Hepatocyte (in vitro differentiated cells): ENCODE results near the gene CFAP53. TPM values are rescaled to one million over a fixed set of nuclear protein-coding genes. Genes with fewer than 3 reads are reported as not detected.

Source experiments
- DNase-seq: peaks from one replicate; pipeline ENCODE4 v3.0.0-alpha.2; 2016; ENCODE audit warnings: low spot score
- H2AFZ ChIP-seq: fragments of 200-600 bp; sonication (generic); 2 replicates; pipeline ENCODE4 v1.6.0; 2016; ENCODE audit warnings: antibody characterized with exemption, mild to moderate bottlenecking
- H3K27ac ChIP-seq: fragments of 200-600 bp; sonication (generic); 2 replicates; pipeline ENCODE4 v1.5.1; 2016; ENCODE audit warnings: mild to moderate bottlenecking
- H3K27me3 ChIP-seq: fragments of 200-600 bp; sonication (generic); 2 replicates; pipeline ENCODE4 v1.6.1; 2016
- H3K36me3 ChIP-seq: fragments of 200-600 bp; sonication (generic); replicated peaks from 2 replicates; pipeline ENCODE4 v1.5.1; 2016; ENCODE audit warnings: low read depth; ENCODE audit not compliant: insufficient read depth
- H3K4me1 ChIP-seq: fragments of 200-600 bp; sonication (generic); 2 replicates; pipeline ENCODE4 v1.5.1; 2016; ENCODE audit warnings: mild to moderate bottlenecking, moderate library complexity; ENCODE audit not compliant: insufficient read depth
- H3K4me2 ChIP-seq: fragments of 200-600 bp; sonication (generic); 2 replicates; pipeline ENCODE4 v1.6.0; 2016
- H3K4me3 ChIP-seq: fragments of 200-600 bp; sonication (generic); 2 replicates; pipeline ENCODE4 v1.5.1; 2016; ENCODE audit warnings: mild to moderate bottlenecking
- H3K79me2 ChIP-seq: fragments of 200-600 bp; sonication (generic); 2 replicates; pipeline ENCODE4 v1.6.0; 2017; ENCODE audit warnings: mild to moderate bottlenecking
- H3K9me2 ChIP-seq: fragments of 200-600 bp; sonication (generic); replicated peaks from 2 replicates; pipeline ENCODE4 v1.6.0; 2017; ENCODE audit warnings: mild to moderate bottlenecking; ENCODE audit not compliant: insufficient read depth
- H3K9me3 ChIP-seq: fragments of 200-600 bp; sonication (generic); 2 replicates; pipeline ENCODE4 v1.5.1; 2016; ENCODE audit warnings: low read depth, mild to moderate bottlenecking
- H4K20me1 ChIP-seq: fragments of 200-600 bp; sonication (generic); 2 replicates; pipeline ENCODE4 v1.6.0; 2016; ENCODE audit warnings: mild to moderate bottlenecking; ENCODE audit not compliant: insufficient read depth, poor library complexity, severe bottlenecking
- EZH2 ChIP-seq: fragments of 200-600 bp; sonication (generic); IDR thresholded peaks from 2 replicates; pipeline ENCODE4 v1.6.1; 2016; ENCODE audit warnings: antibody characterized with exemption, mild to moderate bottlenecking, borderline replicate concordance
- EZH2phosphoT487 ChIP-seq: fragments of 200-600 bp; sonication (generic); IDR thresholded peaks from one replicate; pipeline ENCODE4 v1.6.1; 2018; ENCODE audit warnings: antibody characterized with exemption, mild to moderate bottlenecking, low read depth, moderate library complexity; ENCODE audit not compliant: unreplicated experiment, severe bottlenecking
- WGBS: methylation state at CpG from one replicate; pipeline ENCODE4 v1.1.6; 2016; ENCODE audit warnings: low lambda C conversion rate; ENCODE audit errors: missing lambda C conversion rate; 5-methylcytosine and 5-hydroxymethylcytosine counted together
- polyA plus RNA-seq: library from polyadenylated mRNA; unstranded; fragments of >200 nt; fragmentation: Nextera tagmentation; extraction: Ambion mirVana; gene quantifications from 2 replicates; pipeline ENCODE4 v1.2.1, GENCODE V29; 2016
- total RNA-seq: library from RNA; depleted of rRNA; stranded (reverse); fragments of >200 nt; gene quantifications from 2 replicates; pipeline ENCODE4 v1.2.3, GENCODE V29; 2014
- TF ChIP-seq, protein P1 (sequence below): fragments of 200-600 bp; sonication (generic); IDR thresholded peaks from 2 replicates; pipeline ENCODE4 v1.5.1; 2016; ENCODE audit warnings: antibody characterized with exemption, mild to moderate bottlenecking; ENCODE audit not compliant: poor library complexity

Gene CFAP53
- total and polyA plus RNA-seq, 2 experiments from 2014 or later: 0.50 to 0.86 TPM

- Histone ChIP-seq H3K27ac (no peak overlapping the region), H3K4me2 (peak overlapping the region; percentile 83), H3K9me3 (no peaks in the 10 kb centered on the region), H3K36me3 (no peaks in the 10 kb centered on the region), H3K9me2 (no peaks in the 10 kb centered on the region), H4K20me1 (no peaks in the 10 kb centered on the region), H3K4me1 (peaks cover 5% of the 10 kb centered on the region), H3K27me3 (peaks cover 20% of the 10 kb centered on the region), H2AFZ (peak overlapping the region; percentile 60), H3K79me2 (peaks cover 29% of the 10 kb centered on the region), H3K4me3 (no peak overlapping the region)
- WGBS: 47% methylated on average over 10 of the region's 10 CpGs
- TF ChIP-seq, protein P1, sequence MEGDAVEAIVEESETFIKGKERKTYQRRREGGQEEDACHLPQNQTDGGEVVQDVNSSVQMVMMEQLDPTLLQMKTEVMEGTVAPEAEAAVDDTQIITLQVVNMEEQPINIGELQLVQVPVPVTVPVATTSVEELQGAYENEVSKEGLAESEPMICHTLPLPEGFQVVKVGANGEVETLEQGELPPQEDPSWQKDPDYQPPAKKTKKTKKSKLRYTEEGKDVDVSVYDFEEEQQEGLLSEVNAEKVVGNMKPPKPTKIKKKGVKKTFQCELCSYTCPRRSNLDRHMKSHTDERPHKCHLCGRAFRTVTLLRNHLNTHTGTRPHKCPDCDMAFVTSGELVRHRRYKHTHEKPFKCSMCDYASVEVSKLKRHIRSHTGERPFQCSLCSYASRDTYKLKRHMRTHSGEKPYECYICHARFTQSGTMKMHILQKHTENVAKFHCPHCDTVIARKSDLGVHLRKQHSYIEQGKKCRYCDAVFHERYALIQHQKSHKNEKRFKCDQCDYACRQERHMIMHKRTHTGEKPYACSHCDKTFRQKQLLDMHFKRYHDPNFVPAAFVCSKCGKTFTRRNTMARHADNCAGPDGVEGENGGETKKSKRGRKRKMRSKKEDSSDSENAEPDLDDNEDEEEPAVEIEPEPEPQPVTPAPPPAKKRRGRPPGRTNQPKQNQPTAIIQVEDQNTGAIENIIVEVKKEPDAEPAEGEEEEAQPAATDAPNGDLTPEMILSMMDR: no peak
- TF ChIP-seq EZH2: no peak
- no peak for DNase-seq
Observed at GRCh38 chr18:50195689-50196088, 70.6 kb downstream of the CFAP53 start.

GRCh38 chr18:50194631-50195532 lies 71.4 kb downstream of the CFAP53 start, which contains the start of gene MYO5B:
Gene MYO5B, minus strand, starts transcription at chr18:50195147. Its CDS starts 354 bp downstream, at chr18:50194793.
- Histone ChIP-seq H3K4me3 (peak within 1 kb of the TSS; percentile 56), H2AFZ (peak within 1 kb of the TSS; percentile 60), H3K4me2 (peak within 1 kb of the TSS; percentile 83), H3K79me2 (peaks cover 37% of the 10 kb centered on the region), H3K36me3 (no peaks in the 10 kb centered on the region), H3K27me3 (peaks cover 20% of the 10 kb centered on the region), H4K20me1 (peaks cover 4% of the 10 kb centered on the region), H3K27ac (peak within 1 kb of the TSS; percentile 91), H3K9me3 (no peaks in the 10 kb centered on the region), H3K9me2 (no peaks in the 10 kb centered on the region), H3K4me1 (peaks cover 5% of the 10 kb centered on the region)
- 2% methylated on average over 88 of the region's 115 CpGs for WGBS
- DNase-seq: peak; percentile 96
- peak; percentile 56 for TF ChIP-seq EZH2
- no peak for TF ChIP-seq EZH2phosphoT487
- TF ChIP-seq, protein P1: peak; percentile 40

DNA sequence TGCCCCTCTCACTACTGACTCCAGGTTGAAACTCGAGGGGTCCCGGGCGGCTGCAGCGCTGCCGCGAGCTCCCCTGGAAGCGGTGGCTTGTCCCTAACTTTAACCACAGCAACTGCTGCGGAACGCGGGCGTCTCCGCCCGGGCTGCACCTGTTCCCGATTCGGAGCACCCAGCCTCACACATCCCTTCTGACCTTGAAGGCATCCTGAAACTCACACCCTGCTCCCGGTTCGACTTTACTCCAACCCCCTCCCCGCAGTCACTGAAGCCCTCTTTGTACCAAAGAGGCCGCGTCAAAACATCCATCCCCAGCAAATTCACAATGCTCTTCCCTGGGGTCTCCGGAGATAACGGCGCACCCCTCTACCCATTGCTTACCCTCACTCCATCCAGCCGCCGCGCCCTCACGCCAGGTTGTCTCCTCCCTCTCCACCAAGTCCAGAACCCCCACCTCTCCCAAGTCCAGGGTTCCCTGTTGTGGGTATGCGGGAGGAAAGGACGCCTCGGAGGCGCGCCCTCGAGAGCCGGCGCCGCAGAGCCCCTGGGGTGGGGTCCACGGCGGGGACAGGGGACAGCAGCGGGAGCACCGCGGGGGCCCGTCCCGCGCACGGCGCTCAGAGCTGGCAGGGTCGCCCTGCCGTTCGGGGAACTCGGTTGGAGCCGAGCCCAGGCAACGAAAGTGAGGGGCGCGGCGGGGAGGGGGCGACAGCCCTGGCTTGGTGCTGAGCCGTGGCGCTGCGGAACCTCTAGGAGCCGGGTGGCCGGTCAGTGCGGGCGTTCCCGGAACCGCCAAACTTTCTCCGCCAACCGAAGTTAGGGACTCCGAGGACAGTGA lies 72.3 kb downstream of the CFAP53 start:
- Histone ChIP-seq H3K27me3 (peaks cover 20% of the 10 kb centered on the region), H3K9me2 (no peaks in the 10 kb centered on the region), H3K36me3 (no peaks in the 10 kb centered on the region), H3K4me3 (peak overlapping the region; percentile 56), H3K4me2 (peak overlapping the region; percentile 83), H3K9me3 (no peaks in the 10 kb centered on the region), H4K20me1 (peaks cover 4% of the 10 kb centered on the region), H3K79me2 (peaks cover 46% of the 10 kb centered on the region), H3K27ac (peak overlapping the region; percentile 91), H3K4me1 (peaks cover 5% of the 10 kb centered on the region), H2AFZ (peak overlapping the region; percentile 47)
- WGBS: 1% methylated on average over 59 of the region's 68 CpGs
- peak; percentile 47 for DNase-seq
- TF ChIP-seq, protein P1: no peak
